Measurements from ENCODE around the gene CFAP74. TPM values are rescaled to one million over a fixed set of nuclear protein-coding genes. Genes with fewer than 3 reads are reported as not detected.

Gene CFAP74
- total and polyA plus RNA-seq, 9 of the 15 experiments (the other 6 are each of a cell fraction or from before 2014, with no cell fraction given), result 0.03 to 0.15 (median 0.05) TPM; not detected in 6

- Histone ChIP-seq H3K27me3 (ENCODE audit: control insufficient read depth in 2 of 2, insufficient read depth in 2 of 2, low read length in 2 of 2) (peaks cover 56 to 95% of the 10 kb centered on the region in 2 experiments), H3K27ac (ENCODE audit: extremely low read depth, low read depth, low read length) (no peak overlapping the region), H3K4me3 (no peak overlapping the region), H3K9me1 (ENCODE audit: control insufficient read depth, insufficient read depth, low read length) (no peaks in the 10 kb centered on the region), H3K36me3 (ENCODE audit: control insufficient read depth, insufficient read depth, low read length) (no peaks in the 10 kb centered on the region), H3K4me2 (ENCODE audit: insufficient read depth, low read length) (no peak overlapping the region), H3K9me3 (replicated peaks; ENCODE audit: control insufficient read depth, insufficient read depth, low read depth, low read length) (no peaks in the 10 kb centered on the region), H3K4me1 (replicated peaks in 1 of 2; ENCODE audit: control insufficient read depth in 2 of 2, insufficient read depth in 2 of 2, low read length in 2 of 2) (peaks cover 0 to 44% of the 10 kb centered on the region in 2 experiments; a peak in 2 of 5 replicates), H4K20me1 (replicated peaks; ENCODE audit: control insufficient read depth, insufficient read depth, low read length) (peaks cover 14% of the 10 kb centered on the region), H3K79me2 (ENCODE audit: control insufficient read depth, insufficient read depth, low read length) (no peaks in the 10 kb centered on the region), H3K9ac (ENCODE audit: insufficient read depth in 1 of 2, low read depth in 2 of 2, low read length in 2 of 2) (no peak overlapping the region), H2AFZ (ENCODE audit: low read depth, low read length) (no peak overlapping the region)
- ChIA-PET POLR2A (interaction anchor here (0.6 to 1.5 kb wide), 4 partner anchors 23 to 103 kb away, joined by 3 to 4 read pairs (median 3); no protein-coding TSS in a partner anchor), CTCF (ENCODE audit: low intra/inter-chr PET ratio) (interaction anchor here (2.3 kb wide), 1 partner anchor 103 kb away, joined by 18 read pairs; no protein-coding TSS in a partner anchor)
- BruUV-seq (replicated peaks), result no TSS peak
- FAIRE-seq, result no peak
- TF ChIP-seq PCBP1 (IDR thresholded peaks at IDR 0.05; ENCODE audit: low read depth, low read length, poor library complexity, severe bottlenecking) (peak; percentile 44), ZNF589 (CRISPR knock-in tag; IDR thresholded peaks at IDR 0.05; ENCODE audit: low read depth) (no peak)
- in situ Hi-C loops (cut with MboI), result no loop called here
- no peak for DNase-seq (ENCODE audit: extremely low read depth in 1 of 4, low spot score in 3 of 4)
- no peak for ATAC-seq
- intact Hi-C loops (cut with micrococcal nuclease), result no loop called here
- WGBS (ENCODE audit: insufficient coverage, low coverage, missing lambda C conversion rate), result 22% methylated on average over 45 of the region's 45 CpGs
These were observed 60.6 kb downstream of the CFAP74 start for GRCh38 chr1:1942753-1943656.
